ENCODE results near the gene SKAP1. TPM values are rescaled to one million over a fixed set of nuclear protein-coding genes. Genes with fewer than 3 reads are reported as not detected.

SKAP1 gene
- total RNA-seq, 2 experiments from 2014 or later, result 1.2 TPM; not detected in 1

DNA sequence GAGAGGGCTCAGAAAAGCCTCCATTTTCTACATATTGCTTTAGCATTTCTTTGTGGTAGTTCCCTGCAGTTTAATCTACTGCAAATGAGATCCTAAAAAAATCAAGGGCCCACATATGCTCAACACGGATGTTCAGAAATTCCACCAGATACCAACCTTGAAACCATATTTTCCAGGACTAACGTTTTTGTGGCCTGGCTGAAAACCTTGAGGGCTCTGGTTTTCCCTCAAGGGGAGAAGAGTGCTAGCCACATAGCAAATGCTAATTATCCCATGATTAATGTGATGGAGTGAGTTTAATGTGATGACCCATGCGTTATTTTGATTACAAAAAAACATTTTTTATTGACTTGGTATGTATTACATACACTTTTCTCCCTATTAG is 253.6 kb downstream of the SKAP1 start:
- Histone ChIP-seq H3K79me2 (ENCODE audit: insufficient read depth, low read depth, low read length) (no peaks in the 10 kb centered on the region), H3K9me2 (ENCODE audit: insufficient read depth, low read length) (no peaks in the 10 kb centered on the region), H3K4me1 (ENCODE audit: insufficient read depth, low read length, poor library complexity, severe bottlenecking) (no peaks in the 10 kb centered on the region), H4K20me1 (ENCODE audit: insufficient read depth, low read length) (no peaks in the 10 kb centered on the region), H3K36me3 (ENCODE audit: insufficient read depth, low read length) (no peaks in the 10 kb centered on the region), H2AFZ (ENCODE audit: low read length) (no peak overlapping the region), H3K4me2 (ENCODE audit: low read length) (no peak overlapping the region), H3K9me3 (ENCODE audit: low read length) (no peaks in the 10 kb centered on the region), H3K27ac (ENCODE audit: low read depth, low read length, poor library complexity, severe bottlenecking) (no peak overlapping the region), H3K4me3 (ENCODE audit: low read depth, low read length, poor library complexity, severe bottlenecking) (no peak overlapping the region)
- TF ChIP-seq, protein P1, sequence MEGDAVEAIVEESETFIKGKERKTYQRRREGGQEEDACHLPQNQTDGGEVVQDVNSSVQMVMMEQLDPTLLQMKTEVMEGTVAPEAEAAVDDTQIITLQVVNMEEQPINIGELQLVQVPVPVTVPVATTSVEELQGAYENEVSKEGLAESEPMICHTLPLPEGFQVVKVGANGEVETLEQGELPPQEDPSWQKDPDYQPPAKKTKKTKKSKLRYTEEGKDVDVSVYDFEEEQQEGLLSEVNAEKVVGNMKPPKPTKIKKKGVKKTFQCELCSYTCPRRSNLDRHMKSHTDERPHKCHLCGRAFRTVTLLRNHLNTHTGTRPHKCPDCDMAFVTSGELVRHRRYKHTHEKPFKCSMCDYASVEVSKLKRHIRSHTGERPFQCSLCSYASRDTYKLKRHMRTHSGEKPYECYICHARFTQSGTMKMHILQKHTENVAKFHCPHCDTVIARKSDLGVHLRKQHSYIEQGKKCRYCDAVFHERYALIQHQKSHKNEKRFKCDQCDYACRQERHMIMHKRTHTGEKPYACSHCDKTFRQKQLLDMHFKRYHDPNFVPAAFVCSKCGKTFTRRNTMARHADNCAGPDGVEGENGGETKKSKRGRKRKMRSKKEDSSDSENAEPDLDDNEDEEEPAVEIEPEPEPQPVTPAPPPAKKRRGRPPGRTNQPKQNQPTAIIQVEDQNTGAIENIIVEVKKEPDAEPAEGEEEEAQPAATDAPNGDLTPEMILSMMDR (conservative IDR thresholded peaks at IDR 0.05; ENCODE audit: low read length), result no peak
- TF ChIP-seq EZH2phosphoT487 (IDR thresholded peaks at IDR 0.05; ENCODE audit: borderline replicate concordance, low read depth, low read length), result no peak
- ChIA-PET CTCF (ENCODE audit: unreplicated experiment) (no interaction called here), POLR2A (interaction anchor here (1.1 kb wide), 1 partner anchor 18 kb away, joined by 3 read pairs; no protein-coding TSS in a partner anchor)
- intact Hi-C loops (cut with micrococcal nuclease; ENCODE audit: unreplicated experiment), result no loop called here
- no peak for DNase-seq (ENCODE audit: low spot score)
- no TSS peak for BruUV-seq (replicated peaks)

DNA sequence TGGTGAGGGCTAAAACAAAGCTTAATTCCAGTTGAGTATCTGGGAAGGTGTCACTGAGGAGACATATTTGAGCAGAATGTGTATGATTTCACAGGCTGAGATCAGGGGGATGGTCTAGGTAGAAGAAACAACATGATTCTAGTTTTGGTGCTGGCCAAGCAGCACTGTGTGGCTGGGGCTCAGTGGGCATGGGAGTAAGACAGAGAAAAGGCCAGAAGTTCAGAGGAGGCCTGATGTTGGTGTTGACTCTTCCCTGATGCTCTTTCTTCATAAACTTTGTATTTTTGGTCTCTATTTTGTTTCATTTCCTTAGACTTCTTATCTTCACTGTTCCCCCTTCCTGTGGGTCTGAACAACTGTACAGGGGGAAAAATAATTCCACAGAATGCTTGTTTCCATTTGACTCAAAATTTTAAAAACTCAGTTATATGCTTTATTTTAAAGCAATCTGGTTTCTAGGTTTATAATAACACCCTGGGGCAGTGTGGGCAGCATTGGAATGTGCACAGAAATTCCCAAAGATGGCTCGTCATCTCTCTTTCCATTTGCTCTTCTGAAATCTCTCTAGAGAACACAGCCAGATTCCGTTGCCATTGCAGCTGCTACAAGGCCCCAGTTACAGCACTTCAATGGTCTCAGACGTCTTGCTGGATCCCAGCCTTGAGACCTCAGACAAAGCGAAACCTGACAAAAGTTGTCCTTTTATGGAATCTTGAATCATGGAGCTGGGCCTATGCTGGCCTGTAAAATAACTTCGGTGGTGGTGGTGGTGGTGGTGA is 254.1 kb downstream of the SKAP1 start:
- DNase-seq (ENCODE audit: low spot score), result no peak
- Histone ChIP-seq H3K27ac (ENCODE audit: low read depth, low read length, poor library complexity, severe bottlenecking) (no peak overlapping the region), H3K4me2 (ENCODE audit: low read length) (no peak overlapping the region), H3K9me3 (ENCODE audit: low read length) (no peaks in the 10 kb centered on the region), H3K79me2 (ENCODE audit: insufficient read depth, low read depth, low read length) (no peaks in the 10 kb centered on the region), H3K4me1 (ENCODE audit: insufficient read depth, low read length, poor library complexity, severe bottlenecking) (no peaks in the 10 kb centered on the region), H3K36me3 (ENCODE audit: insufficient read depth, low read length) (no peaks in the 10 kb centered on the region), H2AFZ (ENCODE audit: low read length) (no peak overlapping the region), H3K4me3 (ENCODE audit: low read depth, low read length, poor library complexity, severe bottlenecking) (no peak overlapping the region), H3K9me2 (ENCODE audit: insufficient read depth, low read length) (no peaks in the 10 kb centered on the region), H4K20me1 (ENCODE audit: insufficient read depth, low read length) (no peaks in the 10 kb centered on the region)
- CTCF ChIA-PET (ENCODE audit: unreplicated experiment), result no interaction called here
- intact Hi-C loops (cut with micrococcal nuclease; ENCODE audit: unreplicated experiment), result no loop called here
- TF ChIP-seq, protein P1 (conservative IDR thresholded peaks at IDR 0.05; ENCODE audit: low read length), result no peak
- no peak for TF ChIP-seq EZH2phosphoT487 (IDR thresholded peaks at IDR 0.05; ENCODE audit: borderline replicate concordance, low read depth, low read length)
- POLR2A ChIA-PET, result interaction anchor here (0.6 to 1.1 kb wide), 2 partner anchors 18 to 795 kb away, joined by 3 read pairs; no protein-coding TSS in a partner anchor
- BruUV-seq (replicated peaks), result no TSS peak

Measured in OCI-LY7 (cell line).